SK-N-SH (cell line): ENCODE results near the gene CKM. TPM values are rescaled to one million over a fixed set of nuclear protein-coding genes. Genes with fewer than 3 reads are reported as not detected.

Source experiments
- CTCF ChIA-PET: fragments of 300-600, 350-600 bp; formaldehyde crosslinking; extraction: SDS; loops from one replicate; lab custom pipeline; 2021; lab: Yijun Ruan, JAX
- POLR2A ChIA-PET: fragments of 350-600 bp; sonication (Branson Sonifier 250); formaldehyde crosslinking; extraction: SDS; loops from one replicate; lab custom pipeline; 2020; ENCODE audit warnings: antibody characterized with exemption, inconsistent platforms; lab: Yijun Ruan, JAX
- DNase-seq: peaks from one replicate; pipeline ENCODE4 v3.0.0; 2012
- H2AFZ ChIP-seq: fragments of 200-600 bp; sonication (generic); 2 replicates; pipeline ENCODE4 v1.8.1; 2016; ENCODE audit warnings: antibody characterized with exemption, mild to moderate bottlenecking, low read depth
- H3F3A ChIP-seq: fragments of 200-600 bp; sonication (generic); replicated peaks from 2 replicates; pipeline ENCODE3; 2016; ENCODE audit warnings: antibody characterized with exemption, mild to moderate bottlenecking; ENCODE audit not compliant: insufficient read depth
- H3K27ac ChIP-seq, 2 experiments: fragments of 200-500 bp in 1 of 2; fragments of 200-600 bp in 1 of 2; sonication (Bioruptor generic) in 1 of 2; sonication (generic), shearing (Covaris generic) in 1 of 2; 2 replicates each; pipeline versions ENCODE4 v1.5.1 to v1.6.1; 2014 to 2016; ENCODE audit warnings: low read depth in 2 of 2, inconsistent platforms in 1 of 2, low read length in 1 of 2, mild to moderate bottlenecking in 1 of 2, mixed read lengths in 1 of 2
- H3K27me3 ChIP-seq: fragments of 200-600 bp; sonication (generic), shearing (Covaris generic); 2 replicates; pipeline ENCODE4 v1.6.1; 2016; ENCODE audit warnings: mixed run types; ENCODE audit not compliant: insufficient read depth
- H3K36me3 ChIP-seq, 2 experiments: fragments of 200-500 bp in 1 of 2; fragments of 200-600 bp in 1 of 2; sonication (Bioruptor generic) in 1 of 2; sonication (generic) in 1 of 2; replicated peaks in 1 of 2; 2 replicates each; pipeline versions ENCODE3 to v1.5.1; 2014 to 2016; ENCODE audit warnings: low read length in 1 of 2, mild to moderate bottlenecking in 1 of 2; ENCODE audit not compliant: insufficient read depth in 2 of 2, control insufficient read depth in 1 of 2
- H3K4me1 ChIP-seq, 2 experiments: fragments of 200-500 bp in 1 of 2; fragments of 200-600 bp in 1 of 2; sonication (Bioruptor generic) in 1 of 2; sonication (generic), shearing (Covaris generic) in 1 of 2; 2 replicates each; pipeline versions ENCODE4 v1.5.1 to v1.6.1; 2014 to 2016; ENCODE audit warnings: low read depth in 1 of 2, low read length in 1 of 2, mixed run types in 1 of 2; ENCODE audit not compliant: insufficient read depth in 2 of 2, control insufficient read depth in 1 of 2
- H3K4me2 ChIP-seq: fragments of 200-600 bp; sonication (generic), shearing (Covaris generic); 2 replicates; pipeline ENCODE4 v1.6.1; 2017; ENCODE audit warnings: mixed run types
- H3K4me3 ChIP-seq, 2 experiments: fragments of 200-500 bp in 1 of 2; fragments of 200-600 bp in 1 of 2; sonication (Bioruptor generic) in 1 of 2; sonication (generic), shearing (Covaris generic) in 1 of 2; 2 replicates each; pipeline versions ENCODE4 v1.5.1 to v1.8.1; 2014 to 2016; ENCODE audit warnings: low read depth in 2 of 2, inconsistent platforms in 1 of 2, low read length in 1 of 2, mild to moderate bottlenecking in 1 of 2, mixed read lengths in 1 of 2, moderate library complexity in 1 of 2
- H3K79me2 ChIP-seq: fragments of 200-600 bp; sonication (generic); 2 replicates; pipeline ENCODE4 v1.8.1; 2017; ENCODE audit warnings: mild to moderate bottlenecking; ENCODE audit not compliant: insufficient read depth
- H3K9ac ChIP-seq: fragments of 200-600 bp; sonication (generic); 2 replicates; pipeline ENCODE4 v1.6.1; 2017; ENCODE audit warnings: mixed run types
- H3K9me2 ChIP-seq: fragments of 200-600 bp; sonication (generic); 2 replicates; pipeline ENCODE4 v1.6.1; 2017; ENCODE audit warnings: mixed run types
- H3K9me3 ChIP-seq: fragments of 200-600 bp; sonication (generic); 2 replicates; pipeline ENCODE4 v1.6.1; 2017; ENCODE audit warnings: mixed run types, mild to moderate bottlenecking, moderate library complexity
- H4K20me1 ChIP-seq: fragments of 200-600 bp; sonication (generic); 2 replicates; pipeline ENCODE4 v1.6.1; 2017; ENCODE audit warnings: mild to moderate bottlenecking, mixed run types; ENCODE audit not compliant: insufficient read depth
- CHD2 ChIP-seq: fragments of 150-350 bp; IDR thresholded peaks from 2 replicates; pipeline ENCODE4 v1.6.1; 2018; ENCODE audit warnings: low read length; ENCODE audit not compliant: partially characterized antibody
- FOSL2 ChIP-seq: IDR thresholded peaks from 2 replicates; pipeline ENCODE4 v1.4.0; 2012; ENCODE audit warnings: low read depth, mild to moderate bottlenecking, moderate library complexity, borderline replicate concordance
- GATA2 ChIP-seq: sonication (generic); formaldehyde crosslinking; IDR thresholded peaks from 2 replicates; pipeline ENCODE4 v1.5.0; 2020; ENCODE audit warnings: mild to moderate bottlenecking, missing genetic modification reagents
- PBX3 ChIP-seq: IDR thresholded peaks from 2 replicates; pipeline ENCODE4; 2012
- POLR2AphosphoS5 ChIP-seq: IDR thresholded peaks from 2 replicates; pipeline ENCODE4 v1.6.1; 2012; ENCODE audit warnings: low read depth, low read length
- RAD21 ChIP-seq: IDR thresholded peaks from 2 replicates; pipeline ENCODE4 v1.6.1; 2012; ENCODE audit warnings: mild to moderate bottlenecking, low read length
- REST ChIP-seq: IDR thresholded peaks from 2 replicates; pipeline ENCODE4 v1.6.1; 2012; ENCODE audit warnings: mild to moderate bottlenecking, low read depth, low read length, moderate library complexity
- RFX5 ChIP-seq: IDR thresholded peaks from 2 replicates; pipeline ENCODE4 v1.6.1; 2012; ENCODE audit warnings: mild to moderate bottlenecking, improper control_type of control experiment, low read length
- SIN3A ChIP-seq: IDR thresholded peaks from 2 replicates; pipeline ENCODE4 v1.6.1; 2012; ENCODE audit warnings: low read depth, mild to moderate bottlenecking, low read length, moderate library complexity, borderline replicate concordance
- TCF12 ChIP-seq: IDR thresholded peaks from 2 replicates; pipeline ENCODE4 v1.4.0; 2012
- USF1 ChIP-seq: IDR thresholded peaks from 2 replicates; pipeline ENCODE4 v1.4.0; 2012; ENCODE audit warnings: low read depth, borderline replicate concordance
- USF2 ChIP-seq: fragments of 150-350 bp; IDR thresholded peaks from 2 replicates; pipeline ENCODE4 v1.6.1; 2017; ENCODE audit warnings: antibody characterized with exemption, low read length, low read depth, borderline replicate concordance
- YY1 ChIP-seq: IDR thresholded peaks from 2 replicates; pipeline ENCODE4 v1.4.0; 2012; ENCODE audit warnings: low read depth, mild to moderate bottlenecking
- WGBS: methylation state at CpG from one replicate; pipeline ENCODE4 v1.1.6; 2017; ENCODE audit warnings: low lambda C conversion rate; 5-methylcytosine and 5-hydroxymethylcytosine counted together
- polyA plus RNA-seq, 3 experiments: library from polyadenylated mRNA; depleted of rRNA; stranded (reverse); fragments of >200 nt; gene quantifications; 2 replicates each; pipeline ENCODE4 v1.2.3, GENCODE V29; 2012

Gene CKM
- polyA plus RNA-seq, 1 of the 3 experiments (the other 2 are of a cell fraction): 0.05 TPM

- no peaks in the 10 kb centered on the region for H3F3A ChIP-seq
- TF ChIP-seq FOSL2 (no peak), TCF12 (no peak), RAD21 (no peak), PBX3 (no peak), GATA2 (no peak), POLR2AphosphoS5 (no peak), USF2 (no peak), USF1 (no peak), REST (no peak), RFX5 (no peak)
- H3K4me2 ChIP-seq: no peak overlapping the region
- H3K27me3 ChIP-seq: no peaks in the 10 kb centered on the region
- H3K9me3 ChIP-seq: no peaks in the 10 kb centered on the region
- peaks cover 14 to 51% of the 10 kb centered on the region in 2 experiments for H3K36me3 ChIP-seq
- no peaks in the 10 kb centered on the region for H3K9me2 ChIP-seq
- 95% methylated on average over 6 of the region's 9 CpGs for WGBS
- H3K79me2 ChIP-seq: no peaks in the 10 kb centered on the region
- ChIA-PET POLR2A (no interaction called here), CTCF (interaction anchor here (0.7 to 1.6 kb wide), 3 partner anchors 14 to 174 kb away, joined by 3 to 5 read pairs (median 4); no protein-coding TSS in a partner anchor)
- DNase-seq: no peak
- no peak overlapping the region for H3K27ac ChIP-seq
- H4K20me1 ChIP-seq: no peaks in the 10 kb centered on the region
- no peak overlapping the region for H3K4me3 ChIP-seq
- no peak overlapping the region for H3K9ac ChIP-seq
- H3K4me1 ChIP-seq: no peaks in the 10 kb centered on the region
- H2AFZ ChIP-seq: no peak overlapping the region
Measured at GRCh38 chr19:45355910-45356309, 33.2 kb upstream of the CKM start.

- Histone ChIP-seq H3K79me2 (no peaks in the 10 kb centered on the region), H3K27me3 (no peaks in the 10 kb centered on the region), H3K27ac (no peak overlapping the region), H3K9me3 (no peaks in the 10 kb centered on the region), H4K20me1 (no peaks in the 10 kb centered on the region), H3K36me3 (peaks cover 14 to 52% of the 10 kb centered on the region in 2 experiments), H3K4me3 (no peak overlapping the region), H3K4me2 (no peak overlapping the region), H2AFZ (no peak overlapping the region), H3K9ac (no peak overlapping the region), H3K4me1 (no peaks in the 10 kb centered on the region), H3F3A (no peaks in the 10 kb centered on the region), H3K9me2 (no peaks in the 10 kb centered on the region)
- ChIA-PET POLR2A (no interaction called here), CTCF (interaction anchor here (0.7 to 1.6 kb wide), 2 partner anchors 17 to 173 kb away, joined by 3 to 5 read pairs; no protein-coding TSS in a partner anchor)
- DNase-seq: no peak
- WGBS: 96% methylated on average over 7 of the region's 9 CpGs
- no peak for TF ChIP-seq USF2
- no peak for TF ChIP-seq PBX3
- no peak for TF ChIP-seq SIN3A
- no peak for TF ChIP-seq CHD2
- TF ChIP-seq REST: no peak
- no peak for TF ChIP-seq YY1
Measured at GRCh38 chr19:45355402-45355801, 32.7 kb upstream of the CKM start.
